Putamen (tissue), 1 donor: ENCODE measurements around the gene DIP2C.

Experiments used
- DNase-seq: peaks from one replicate; pipeline ENCODE4 v3.0.0-alpha.2; 2016; ENCODE audit warnings: low spot score

DIP2C gene

GRCh38 chr10:555682-556350 lies 133.7 kb downstream of the DIP2C start:
- no peak for DNase-seq

GRCh38 chr10:555281-555680 lies 134.2 kb downstream of the DIP2C start:
- no peak for DNase-seq

- no peak for DNase-seq
Observed at GRCh38 chr10:554182-554848, 135.2 kb downstream of the DIP2C start.

- no peak for DNase-seq
Observed at GRCh38 chr10:553233-553632, 136.2 kb downstream of the DIP2C start.

GRCh38 chr10:552679-553078 lies 136.8 kb downstream of the DIP2C start:
- DNase-seq: no peak

- no peak for DNase-seq
Observed at GRCh38 chr10:551373-552252, 137.9 kb downstream of the DIP2C start.

GRCh38 chr10:550665-551372 lies 138.6 kb downstream of the DIP2C start:
- DNase-seq: no peak

- DNase-seq: no peak
Observed at GRCh38 chr10:549391-549790, 140.1 kb downstream of the DIP2C start.

GRCh38 chr10:548238-548901 lies 141.1 kb downstream of the DIP2C start:
- DNase-seq: no peak

- no peak for DNase-seq
Observed at GRCh38 chr10:547591-548081, 141.8 kb downstream of the DIP2C start.

- no peak for DNase-seq
Observed at GRCh38 chr10:546971-547590, 142.4 kb downstream of the DIP2C start.

GRCh38 chr10:546451-546850 lies 143.0 kb downstream of the DIP2C start:
- DNase-seq: no peak

GRCh38 chr10:543862-544822 lies 145.3 kb downstream of the DIP2C start:
- no peak for DNase-seq

GRCh38 chr10:543131-543530 lies 146.3 kb downstream of the DIP2C start:
- DNase-seq: no peak

- no peak for DNase-seq
Observed at GRCh38 chr10:541750-542371, 147.6 kb downstream of the DIP2C start.

- no peak for DNase-seq
Observed at GRCh38 chr10:541041-541440, 148.4 kb downstream of the DIP2C start.

- no peak for DNase-seq
Observed at GRCh38 chr10:538895-539294, 150.6 kb downstream of the DIP2C start.

GRCh38 chr10:536935-537334 lies 152.5 kb downstream of the DIP2C start:
- no peak for DNase-seq

GRCh38 chr10:536371-536925 lies 153.0 kb downstream of the DIP2C start:
- DNase-seq: no peak
